ENCODE measurements around the gene STIM2.

- no peak for TF ChIP-seq CTCF (IDR thresholded peaks at IDR 0.05; ENCODE audit: low read length)
- TF ChIP-seq EZH2 (IDR thresholded peaks at IDR 0.05; ENCODE audit: borderline replicate concordance, low read length), result no peak
Observed at GRCh38 chr4:27023366-27023765, 162.7 kb downstream of the STIM2 start.

Measured in OCI-LY1 (cell line).